GM18867 (cell line): ENCODE data around the gene YBEY.
A peak's percentile ranks its signal among the peaks of the same experiment; 100 is the strongest.
"Not testable (repeated sequence)": the region's sequence is repeated elsewhere in the genome, so short reads cannot be mapped to it uniquely, and the experiment has no call there.

Source experiments
- ATAC-seq: cut with Tn5 transposase; IDR thresholded peaks from one replicate; pipeline ENCODE4 v1.9.1; 2021; ENCODE audit warnings: mild to moderate bottlenecking, moderate library complexity; ENCODE audit not compliant: unreplicated experiment

Gene YBEY

GRCh38 chr21:46285761-46286647 lies at the start of gene YBEY:
Gene YBEY (plus strand): TSS chr21:46286342. CDS start chr21:46286914, 572 bp downstream.
- ATAC-seq, result peak; percentile 86

DNA sequence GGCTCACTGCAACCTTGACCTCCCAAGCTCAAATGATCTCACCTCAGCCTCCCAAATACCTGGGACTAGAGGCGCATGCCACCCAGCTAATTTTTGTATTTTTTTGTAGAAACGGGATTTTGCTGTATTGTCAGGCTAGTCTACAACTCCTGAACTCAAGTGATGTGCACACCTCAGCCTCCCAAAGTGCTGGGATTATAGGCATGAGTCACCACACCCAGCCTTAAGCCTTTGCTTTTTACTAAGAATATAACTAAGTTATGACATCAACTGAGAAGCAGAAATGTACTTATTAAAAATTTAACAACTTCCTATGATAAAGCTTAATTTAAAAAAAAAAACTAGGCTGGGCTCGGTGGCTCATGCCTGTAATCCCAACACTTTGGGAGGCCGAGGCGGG lies 48.7 kb upstream of the YBEY start:
- ATAC-seq, result no peak

DNA sequence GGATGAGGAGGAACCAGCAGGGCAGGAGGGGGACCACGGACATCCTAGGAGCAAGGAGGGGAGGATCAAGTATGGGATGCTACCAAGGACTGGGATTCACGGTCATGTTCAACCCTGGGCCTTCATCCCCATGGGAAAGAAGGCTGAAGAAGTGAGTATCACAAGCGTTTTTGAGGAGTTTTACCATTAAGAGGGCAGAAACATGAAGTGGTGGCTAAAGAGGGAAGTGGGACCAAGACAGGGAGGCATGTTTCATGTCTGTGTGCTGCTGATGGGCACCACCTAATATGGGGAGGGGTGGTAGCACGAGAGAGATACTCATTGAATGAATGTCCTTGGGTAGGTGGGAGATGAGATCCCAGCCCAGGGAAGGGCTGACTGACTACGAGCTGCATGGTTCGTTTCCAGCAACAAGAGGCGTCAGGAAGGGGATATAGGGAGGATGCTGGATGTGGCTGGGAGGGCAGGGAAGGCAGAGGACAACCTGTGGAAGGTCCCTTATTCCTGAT lies 46.3 kb upstream of the YBEY start:
- ATAC-seq, result no peak

DNA sequence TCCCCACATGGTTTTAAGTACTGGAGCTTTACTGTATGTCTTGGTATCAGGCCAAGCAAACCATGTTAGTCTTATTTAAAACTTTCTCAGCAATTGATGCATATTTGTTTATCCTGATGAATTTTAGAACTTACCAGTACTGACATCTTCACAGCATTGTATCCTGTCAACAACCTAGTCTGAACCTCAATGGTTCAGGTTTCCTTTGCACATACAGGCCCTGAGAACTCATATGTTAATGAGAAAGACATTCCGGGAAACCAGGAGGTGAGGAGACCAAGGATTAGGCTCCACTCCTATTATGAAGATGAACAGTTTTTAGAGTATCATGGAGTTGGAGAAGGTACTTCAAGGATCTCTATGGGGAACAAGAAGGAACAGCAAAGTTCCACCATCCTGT lies 44.6 kb upstream of the YBEY start:
- ATAC-seq, result not testable (repeated sequence)

- ATAC-seq, result no peak
Measured at GRCh38 chr21:46243325-46243724, 42.8 kb upstream of the YBEY start.

- ATAC-seq, result no peak
Measured at GRCh38 chr21:46243960-46244361, 42.2 kb upstream of the YBEY start.

GRCh38 chr21:46244602-46245001 lies 41.5 kb upstream of the YBEY start:
- ATAC-seq, result no peak

DNA sequence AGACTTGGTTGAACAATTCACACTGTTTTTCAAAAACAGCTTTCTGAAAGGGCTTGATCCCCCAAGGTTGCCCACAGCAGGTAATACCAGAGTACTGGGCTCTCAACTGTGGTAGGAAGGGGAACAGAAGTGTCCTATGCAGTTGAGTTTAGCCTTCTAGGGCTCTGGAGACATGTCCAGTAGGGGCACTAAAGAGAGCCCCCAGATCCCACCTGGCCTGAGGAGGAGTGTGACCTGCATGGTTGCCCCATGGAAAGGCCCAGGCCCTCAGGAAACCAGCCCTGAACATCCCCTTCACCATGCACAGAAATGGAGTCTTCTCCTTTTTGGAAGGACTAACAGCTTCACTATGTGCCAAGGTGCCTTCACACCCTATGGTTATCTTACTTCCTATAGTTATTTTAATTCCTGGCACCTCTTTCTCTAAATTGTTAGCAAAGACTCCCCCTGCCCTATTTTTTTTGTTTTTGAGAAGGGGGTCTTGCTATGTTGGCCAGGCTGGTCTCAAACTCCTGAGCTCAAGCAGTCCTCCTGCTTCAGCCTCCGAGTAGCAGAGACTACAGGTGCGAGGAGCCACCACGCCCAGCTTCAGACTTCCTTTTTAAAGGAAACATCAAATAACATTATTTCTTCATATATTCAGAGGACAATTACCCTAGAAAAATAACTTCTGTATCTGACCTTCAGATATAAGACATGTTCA lies 40.8 kb upstream of the YBEY start:
- no peak for ATAC-seq

- ATAC-seq, result no peak
Measured at GRCh38 chr21:46246345-46246744, 39.8 kb upstream of the YBEY start.

DNA sequence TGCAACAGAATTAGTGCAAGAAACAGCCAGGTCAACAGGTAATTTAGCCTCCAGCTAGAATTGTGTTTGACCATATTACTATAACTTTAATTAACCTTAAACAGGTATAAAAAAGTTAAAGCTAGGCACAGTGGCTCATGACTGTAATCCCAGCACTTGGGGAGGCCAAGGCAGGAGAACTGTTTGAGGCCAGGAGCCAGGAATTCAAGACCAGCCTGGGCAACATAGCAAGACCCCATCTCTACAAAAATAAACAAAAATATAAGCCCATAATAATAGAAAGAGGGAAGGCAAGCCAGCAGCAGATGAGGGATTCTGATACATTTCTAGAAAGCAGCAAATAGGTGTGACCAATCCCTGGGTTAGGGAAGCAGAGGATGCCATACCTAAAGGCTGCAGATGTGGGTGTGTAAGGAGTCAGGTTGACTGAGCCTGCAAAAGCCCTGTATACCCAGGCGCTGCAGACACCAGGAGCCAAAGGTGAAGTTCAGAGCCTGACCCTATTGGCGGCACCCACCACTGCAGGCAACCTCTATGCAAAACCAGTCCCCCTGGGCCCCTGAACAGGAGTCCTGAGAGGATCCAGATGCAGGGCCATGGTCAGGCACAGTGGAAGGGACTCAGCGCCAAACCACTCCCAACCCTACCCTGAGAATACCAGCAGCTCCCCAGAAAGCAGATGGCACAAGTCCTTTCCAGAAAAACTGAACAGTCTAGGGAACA lies 38.3 kb upstream of the YBEY start:
- no peak for ATAC-seq

- ATAC-seq, result no peak
Measured at GRCh38 chr21:46248422-46248782, 37.7 kb upstream of the YBEY start.

- ATAC-seq, result no peak
Measured at GRCh38 chr21:46248827-46249226, 37.3 kb upstream of the YBEY start.

- ATAC-seq, result no peak
Measured at GRCh38 chr21:46250146-46250725, 35.9 kb upstream of the YBEY start.

GRCh38 chr21:46252840-46253239 lies 33.3 kb upstream of the YBEY start:
- no peak for ATAC-seq

- ATAC-seq, result peak; percentile 41
Measured at GRCh38 chr21:46253610-46254124, 32.5 kb upstream of the YBEY start.

GRCh38 chr21:46254208-46254975 lies 31.8 kb upstream of the YBEY start:
- no peak for ATAC-seq

GRCh38 chr21:46255166-46255565 lies 31.0 kb upstream of the YBEY start:
- no peak for ATAC-seq

GRCh38 chr21:46255758-46256337 lies 30.3 kb upstream of the YBEY start:
- ATAC-seq, result no peak

DNA sequence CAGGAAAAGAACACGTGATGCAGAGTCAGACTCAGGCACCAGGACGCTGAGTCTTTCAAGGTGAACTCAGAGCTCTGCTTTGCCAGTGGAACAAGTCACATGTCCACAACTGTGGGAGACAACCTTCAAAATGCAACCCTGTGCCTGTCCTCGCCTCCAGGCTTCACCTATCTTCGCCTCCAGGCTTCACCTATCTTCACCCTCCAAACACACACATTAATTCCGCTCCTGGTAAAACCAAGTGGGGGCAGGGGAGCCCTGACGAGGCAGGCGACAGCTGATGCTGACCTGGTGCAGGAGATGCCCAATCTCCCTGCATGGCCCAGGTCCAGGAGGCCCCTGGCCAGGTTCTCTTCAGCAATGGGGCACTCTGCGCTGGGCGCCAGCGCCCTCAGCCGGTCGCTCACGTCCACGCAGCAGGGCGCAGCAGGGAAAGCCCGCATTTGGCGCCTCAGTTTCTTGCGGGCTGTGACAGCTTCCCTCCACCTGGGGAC lies 29.6 kb upstream of the YBEY start:
- no peak for ATAC-seq
